ENCODE results near the gene BANF2. TPM values are rescaled to one million over a fixed set of nuclear protein-coding genes. Genes with fewer than 3 reads are reported as not detected.

BANF2 gene
- total RNA-seq, 1 experiment from 2014 or later, result not detected

DNA sequence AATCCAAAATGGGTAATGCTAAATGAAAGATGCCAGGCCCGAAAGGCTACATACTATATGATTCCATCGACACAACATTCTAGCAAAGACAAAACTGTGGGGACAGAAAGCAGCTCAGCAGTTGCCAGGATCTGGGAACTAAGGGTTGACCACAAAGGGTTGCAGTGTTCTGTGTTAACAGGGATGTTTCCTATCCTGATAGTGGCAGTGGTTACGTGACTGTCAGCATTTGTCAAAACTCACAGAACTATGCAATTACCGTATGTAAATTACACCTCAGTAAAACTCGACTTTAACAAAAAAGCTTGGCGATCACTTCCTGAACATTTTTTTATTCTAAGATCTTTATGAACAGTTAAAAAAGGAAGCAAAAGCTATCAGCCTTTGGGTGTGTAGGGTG, 83.9 kb downstream of the BANF2 start:
- ChIA-PET CTCF (no interaction called here), POLR2A (ENCODE audit: low non-redundant PET) (no interaction called here)
- intact Hi-C loops (cut with micrococcal nuclease; ENCODE audit: unreplicated experiment), result no loop called here
- Histone ChIP-seq H3K36me3 (ENCODE audit: insufficient read depth, low read length, poor library complexity, severe bottlenecking) (no peaks in the 10 kb centered on the region), H3K27me3 (replicated peaks; ENCODE audit: insufficient read depth, low read depth, low read length, poor library complexity) (no peaks in the 10 kb centered on the region), H3K4me3 (ENCODE audit: low read depth, low read length, poor library complexity, severe bottlenecking) (no peak overlapping the region), H3K9me3 (ENCODE audit: low read depth, low read length, poor library complexity, severe bottlenecking) (no peaks in the 10 kb centered on the region), H3K4me1 (ENCODE audit: insufficient read depth, low read length, poor library complexity, severe bottlenecking) (no peaks in the 10 kb centered on the region), H3K27ac (ENCODE audit: low read depth, low read length, poor library complexity, severe bottlenecking) (no peak overlapping the region)
- TF ChIP-seq, protein P1, sequence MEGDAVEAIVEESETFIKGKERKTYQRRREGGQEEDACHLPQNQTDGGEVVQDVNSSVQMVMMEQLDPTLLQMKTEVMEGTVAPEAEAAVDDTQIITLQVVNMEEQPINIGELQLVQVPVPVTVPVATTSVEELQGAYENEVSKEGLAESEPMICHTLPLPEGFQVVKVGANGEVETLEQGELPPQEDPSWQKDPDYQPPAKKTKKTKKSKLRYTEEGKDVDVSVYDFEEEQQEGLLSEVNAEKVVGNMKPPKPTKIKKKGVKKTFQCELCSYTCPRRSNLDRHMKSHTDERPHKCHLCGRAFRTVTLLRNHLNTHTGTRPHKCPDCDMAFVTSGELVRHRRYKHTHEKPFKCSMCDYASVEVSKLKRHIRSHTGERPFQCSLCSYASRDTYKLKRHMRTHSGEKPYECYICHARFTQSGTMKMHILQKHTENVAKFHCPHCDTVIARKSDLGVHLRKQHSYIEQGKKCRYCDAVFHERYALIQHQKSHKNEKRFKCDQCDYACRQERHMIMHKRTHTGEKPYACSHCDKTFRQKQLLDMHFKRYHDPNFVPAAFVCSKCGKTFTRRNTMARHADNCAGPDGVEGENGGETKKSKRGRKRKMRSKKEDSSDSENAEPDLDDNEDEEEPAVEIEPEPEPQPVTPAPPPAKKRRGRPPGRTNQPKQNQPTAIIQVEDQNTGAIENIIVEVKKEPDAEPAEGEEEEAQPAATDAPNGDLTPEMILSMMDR (conservative IDR thresholded peaks at IDR 0.05; ENCODE audit: low read depth, low read length), result no peak
- no peak for TF ChIP-seq EZH2 (IDR thresholded peaks at IDR 0.05; ENCODE audit: borderline replicate concordance, low read depth, low read length, poor library complexity, severe bottlenecking)
- no peak for DNase-seq (ENCODE audit: low spot score)
- no TSS peak for BruUV-seq (replicated peaks)

DNA sequence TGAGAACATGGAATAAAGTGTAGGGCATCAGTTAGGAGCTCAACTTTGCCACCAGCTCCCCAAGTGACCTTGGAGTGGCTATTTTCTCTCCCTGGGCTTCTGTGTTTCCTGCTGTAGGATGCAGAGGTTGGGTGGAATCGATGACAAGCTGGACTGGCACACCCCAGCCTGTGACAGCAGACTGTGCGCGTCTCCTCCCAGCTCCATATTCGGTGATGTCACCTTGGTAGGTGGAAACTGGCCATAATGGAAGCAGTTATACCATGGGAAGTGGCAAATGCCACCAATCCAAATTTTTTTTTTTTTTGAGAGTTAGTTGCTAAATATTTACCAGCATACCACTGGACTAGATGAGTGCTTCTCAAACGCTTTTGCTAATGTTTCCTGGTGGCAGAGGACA, 85.2 kb downstream of the BANF2 start:
- no peaks in the 10 kb centered on the region for H3K36me3 ChIP-seq (ENCODE audit: insufficient read depth, low read length, poor library complexity, severe bottlenecking)
- H3K27me3 ChIP-seq (replicated peaks; ENCODE audit: insufficient read depth, low read depth, low read length, poor library complexity), result no peaks in the 10 kb centered on the region
- TF ChIP-seq EZH2 (IDR thresholded peaks at IDR 0.05; ENCODE audit: borderline replicate concordance, low read depth, low read length, poor library complexity, severe bottlenecking), result no peak
- no peaks in the 10 kb centered on the region for H3K9me3 ChIP-seq (ENCODE audit: low read depth, low read length, poor library complexity, severe bottlenecking)
- H3K4me3 ChIP-seq (ENCODE audit: low read depth, low read length, poor library complexity, severe bottlenecking), result no peak overlapping the region
- H3K27ac ChIP-seq (ENCODE audit: low read depth, low read length, poor library complexity, severe bottlenecking), result no peak overlapping the region
- BruUV-seq (replicated peaks), result no TSS peak
- DNase-seq (ENCODE audit: low spot score), result no peak
- POLR2A ChIA-PET (ENCODE audit: low non-redundant PET), result no interaction called here
- intact Hi-C loops (cut with micrococcal nuclease; ENCODE audit: unreplicated experiment), result no loop called here
- H3K4me1 ChIP-seq (ENCODE audit: insufficient read depth, low read length, poor library complexity, severe bottlenecking), result no peaks in the 10 kb centered on the region
- CTCF ChIA-PET, result no interaction called here

Other genes with a start within 250 kb of the BANF2 start
- gene BFSP1, start 168.6 kb upstream of the BANF2 start, total RNA-seq (2021), result 6.1 and 7.4 TPM in 2 replicates
- gene DSTN, start 129.9 kb upstream of the BANF2 start, total RNA-seq (2021), result 148 and 159 TPM in 2 replicates
- 75.9 and 82.8 TPM in 2 replicates for gene RRBP1, start 17.7 kb upstream of the BANF2 start, total RNA-seq (2021)